Activated T-cell treated with anti-CD3 and anti-CD28 coated beads, Interleukin-2, amount 50 U/mL, for 72 hours (primary cell): Measurements from ENCODE around the gene MAPK14. TPM values are rescaled to one million over a fixed set of nuclear protein-coding genes. Genes with fewer than 3 reads are reported as not detected.

Experiments
- ATAC-seq, 2 donors: fragments of 150-1000 bp; cut with Tn5 transposase; replicated peaks in 1 of 2; 2 replicates each; pipeline ENCODE4 v1.10.0; 2021; ENCODE audit warnings: moderate library complexity in 2 of 2, mild to moderate bottlenecking in 1 of 2
- DNase-seq, 2 donors: peaks; one replicate each; pipeline ENCODE4 v3.0.0; 2021 to 2022; ENCODE audit warnings: mixed read lengths in 1 of 2
- H3K27ac Mint-ChIP-seq: one replicate; pipeline ENCODE4 v1.8.0; 2022; ENCODE audit warnings: mild to moderate bottlenecking, moderate library complexity, mixed read lengths
- H3K27me3 Mint-ChIP-seq: one replicate; pipeline ENCODE4 v1.8.0; 2022; ENCODE audit warnings: low read depth, mixed read lengths
- H3K36me3 Mint-ChIP-seq, 2 donors: one replicate each; pipeline ENCODE4 v1.8.0; 2022; ENCODE audit warnings: mixed read lengths in 2 of 2, mild to moderate bottlenecking in 1 of 2; ENCODE audit not compliant: insufficient read depth in 2 of 2
- H3K4me1 Mint-ChIP-seq: one replicate; pipeline ENCODE4 v1.8.0; 2022; ENCODE audit warnings: low read depth, mixed read lengths
- H3K4me3 Mint-ChIP-seq, 2 donors: one replicate each; pipeline ENCODE4 v1.8.0; 2022; ENCODE audit warnings: mild to moderate bottlenecking in 2 of 2, mixed read lengths in 2 of 2, moderate library complexity in 2 of 2
- H3K9me3 Mint-ChIP-seq, 2 donors: one replicate each; pipeline ENCODE4 v1.8.0; 2022; ENCODE audit warnings: mixed read lengths in 2 of 2
- total RNA-seq, 2 donors: library from RNA; stranded (reverse); gene quantifications; one replicate each; pipeline ENCODE4 v1.2.3, GENCODE V29; 2022

MAPK14 gene
- total RNA-seq, 2 donors from 2014 or later: 53.0 to 63.4 TPM

- ATAC-seq: no peak
- Mint-ChIP-seq H3K27me3 (no peaks in the 10 kb centered on the region), H3K27ac (no peak overlapping the region), H3K4me1 (peaks cover 5% of the 10 kb centered on the region), H3K36me3 (peaks cover 7 to 17% of the 10 kb centered on the region in 2 donors), H3K4me3 (no peak overlapping the region), H3K9me3 (peaks cover 5 to 10% of the 10 kb centered on the region in 2 donors)
- no peak for DNase-seq
These were observed 126.7 kb downstream of the MAPK14 start for GRCh38 chr6:36154286-36154685.

- Mint-ChIP-seq H3K9me3 (peaks cover 7 to 12% of the 10 kb centered on the region in 2 donors), H3K4me3 (no peak overlapping the region), H3K4me1 (peaks cover under 1% of the 10 kb centered on the region), H3K27me3 (no peaks in the 10 kb centered on the region), H3K27ac (no peak overlapping the region), H3K36me3 (peaks cover 8 to 19% of the 10 kb centered on the region in 2 donors)
- DNase-seq (no peak), ATAC-seq (no peak)
These were observed 128.1 kb downstream of the MAPK14 start for GRCh38 chr6:36155662-36156061.

- no peak for DNase-seq
- Mint-ChIP-seq H3K4me1 (no peaks in the 10 kb centered on the region), H3K9me3 (peaks cover 7 to 10% of the 10 kb centered on the region in 2 donors), H3K4me3 (no peak overlapping the region), H3K36me3 (peaks cover 6 to 11% of the 10 kb centered on the region in 2 donors), H3K27ac (no peak overlapping the region), H3K27me3 (no peaks in the 10 kb centered on the region)
- no peak for ATAC-seq
These were observed 132.6 kb downstream of the MAPK14 start for GRCh38 chr6:36160147-36160760.

Other genes with a start within 250 kb of the MAPK14 start
- not detected for gene CLPSL1, start 246.8 kb upstream of the MAPK14 start, total RNA-seq
- not detected for gene CLPS, start 230.5 kb upstream of the MAPK14 start, total RNA-seq
- not detected for gene LHFPL5, start 222.5 kb upstream of the MAPK14 start, total RNA-seq
- gene SRPK1, start 106.7 kb upstream of the MAPK14 start, total RNA-seq: 10 to 100 TPM; 98.3 to 99.7 TPM
- under 1 TPM in 1 of 2 donors, not detected in 1; 0.44 TPM for gene SLC26A8, start 3.2 kb upstream of the MAPK14 start, total RNA-seq
- gene MAPK13, start 102.7 kb downstream of the MAPK14 start, total RNA-seq: 10 to 100 TPM; 50.7 to 68.2 TPM
- gene BRPF3, start 168.9 kb downstream of the MAPK14 start, total RNA-seq: 10 to 100 TPM; 24.4 to 26.8 TPM
- gene PNPLA1, start 242.3 kb downstream of the MAPK14 start, total RNA-seq: not detected